OCI-LY7 (cell line): Measurements from ENCODE around the gene CACNB3. TPM values are rescaled to one million over a fixed set of nuclear protein-coding genes. Genes with fewer than 3 reads are reported as not detected.

Source experiments
- BruUV-seq: library from RNA; stranded (reverse); fragments of 400-500 nt; replicated peaks from 2 replicates; lab custom pipeline; 2021; lab: Mats Ljungman, UMichigan
- CTCF ChIA-PET: fragments of 300-600 bp; sonication (Branson Sonifier 250); formaldehyde crosslinking; loops from one replicate; lab custom pipeline; 2022; ENCODE audit warnings: antibody characterized with exemption; ENCODE audit not compliant: unreplicated experiment; lab: Charles Lee
- POLR2A ChIA-PET: fragments of 300-600 bp; sonication (Branson Sonifier 250); formaldehyde crosslinking; loops from one replicate; lab custom pipeline; 2022; ENCODE audit warnings: antibody characterized with exemption; lab: Charles Lee
- DNase-seq: peaks from one replicate; pipeline ENCODE4 v3.0.0-alpha.2; 2015; ENCODE audit warnings: low spot score
- H2AFZ ChIP-seq: fragments of 200-600 bp; sonication (generic), shearing (Covaris generic); 2 replicates; pipeline ENCODE4 v1.6.1; 2014; ENCODE audit warnings: mild to moderate bottlenecking, antibody characterized with exemption, low read length, moderate library complexity
- H3K27ac ChIP-seq: fragments of 200-600 bp; sonication (generic); 2 replicates; pipeline ENCODE4 v1.5.1; 2014; ENCODE audit warnings: mixed run types, low read depth, mild to moderate bottlenecking, moderate library complexity, low read length, inconsistent platforms; ENCODE audit not compliant: poor library complexity, severe bottlenecking
- H3K36me3 ChIP-seq: fragments of 200-600 bp; sonication (generic); 2 replicates; pipeline ENCODE4 v1.6.1; 2014; ENCODE audit warnings: mild to moderate bottlenecking, antibody characterized with exemption, low read length, moderate library complexity, mixed read lengths; ENCODE audit not compliant: insufficient read depth
- H3K4me1 ChIP-seq: fragments of 200-600 bp; sonication (generic); 2 replicates; pipeline ENCODE4 v1.5.1; 2014; ENCODE audit warnings: mild to moderate bottlenecking, low read length; ENCODE audit not compliant: insufficient read depth, poor library complexity, severe bottlenecking
- H3K4me2 ChIP-seq: fragments of 200-600 bp; sonication (generic); 2 replicates; pipeline ENCODE4 v1.6.1; 2014; ENCODE audit warnings: mild to moderate bottlenecking, low read length
- H3K4me3 ChIP-seq: fragments of 200-600 bp; sonication (generic); 2 replicates; pipeline ENCODE4 v1.5.1; 2014; ENCODE audit warnings: mild to moderate bottlenecking, low read depth, low read length; ENCODE audit not compliant: poor library complexity, severe bottlenecking
- H3K79me2 ChIP-seq: fragments of 200-600 bp; sonication (generic); 2 replicates; pipeline ENCODE4 v1.6.1; 2016; ENCODE audit warnings: low read depth, mild to moderate bottlenecking, low read length, moderate library complexity, mixed read lengths; ENCODE audit not compliant: insufficient read depth
- H3K9me2 ChIP-seq: fragments of 200-600 bp; sonication (generic); 2 replicates; pipeline ENCODE4 v1.6.1; 2016; ENCODE audit warnings: mild to moderate bottlenecking, low read length, mixed read lengths; ENCODE audit not compliant: insufficient read depth
- H3K9me3 ChIP-seq: fragments of 200-600 bp; sonication (generic); 2 replicates; pipeline ENCODE4 v1.6.1; 2014; ENCODE audit warnings: mild to moderate bottlenecking, mixed run types, low read length, mixed read lengths
- H4K20me1 ChIP-seq: fragments of 200-600 bp; sonication (generic); 2 replicates; pipeline ENCODE4 v1.6.1; 2014; ENCODE audit warnings: mild to moderate bottlenecking, antibody characterized with exemption, low read length, moderate library complexity, mixed read lengths; ENCODE audit not compliant: insufficient read depth
- CTCF ChIP-seq: fragments of 200-600 bp; sonication (generic); conservative IDR thresholded peaks from 2 replicates; pipeline ENCODE4 v1.5.1; 2014; ENCODE audit warnings: mild to moderate bottlenecking, antibody characterized with exemption, low read length, moderate library complexity, mixed read lengths
- EZH2phosphoT487 ChIP-seq: fragments of 200-600 bp; sonication (generic); IDR thresholded peaks from 2 replicates; pipeline ENCODE4 v1.6.1; 2018; ENCODE audit warnings: low read depth, borderline replicate concordance, mild to moderate bottlenecking, mixed run types, antibody characterized with exemption, low read length, moderate library complexity, mixed read lengths
- intact Hi-C: fragments of 100-400 bp; cut with micrococcal nuclease; formaldehyde crosslinking; loops from one replicate; pipeline ENCODE4 v1.10.0; 2022; ENCODE audit not compliant: unreplicated experiment
- total RNA-seq, 2 experiments: library from RNA; depleted of rRNA in 1 of 2; stranded (reverse); fragments of >200 nt in 1 of 2; shearing (Covaris generic) in 1 of 2; gene quantifications; 2 replicates each; pipeline ENCODE4 v1.2.3, GENCODE V29; 2014 to 2022

CACNB3 gene
- total RNA-seq, 2 experiments from 2014 or later, result 5.6 to 20.6 TPM

GRCh38 chr12:48851883-48852733, 33.8 kb downstream of the CACNB3 start, which contains the start of gene DDX23:
Gene DDX23 (minus strand): TSS chr12:48852163. CDS start chr12:48845782, 6,381 bp downstream.
- ChIA-PET CTCF (interaction anchor here (0.9 to 2.8 kb wide), 5 partner anchors 13 to 74 kb away, joined by 3 to 35 read pairs (median 5); partner anchors contain the start of genes FKBP11 and RND1), POLR2A (interaction anchor here (0.6 to 3.4 kb wide), 21 partner anchors 14 to 1154 kb away, joined by 3 to 36 read pairs (median 4); partner anchors contain the start of genes FKBP11 and RND1)
- peaks cover 28% of the 10 kb centered on the region for H3K36me3 ChIP-seq
- H2AFZ ChIP-seq, result peak within 1 kb of the TSS; percentile 93
- peaks cover 32% of the 10 kb centered on the region for H3K4me1 ChIP-seq
- no peak for TF ChIP-seq CTCF
- TF ChIP-seq EZH2phosphoT487, result no peak
- peaks cover 8% of the 10 kb centered on the region; the same call in 1 of the 2 replicates for H4K20me1 ChIP-seq
- DNase-seq, result peak; percentile 97
- no peaks in the 10 kb centered on the region for H3K9me2 ChIP-seq
- H3K79me2 ChIP-seq, result peaks cover 39% of the 10 kb centered on the region
- peak within 1 kb of the TSS; percentile 98 for H3K4me3 ChIP-seq
- H3K27ac ChIP-seq, result peak within 1 kb of the TSS; percentile 67
- intact Hi-C loops, result loop anchor here (2.0 to 10.0 kb wide), 4 partner anchors 37 to 983 kb away; partner anchors contain the start of gene TUBA1B
- no peaks in the 10 kb centered on the region for H3K9me3 ChIP-seq
- H3K4me2 ChIP-seq, result peak within 1 kb of the TSS; percentile 87
- BruUV-seq, result TSS peak; percentile 98

- no TSS peak for BruUV-seq
- no peaks in the 10 kb centered on the region for H3K9me2 ChIP-seq
- H3K4me3 ChIP-seq, result peak overlapping the region; percentile 98
- ChIA-PET CTCF (interaction anchor here (0.6 to 2.8 kb wide), 8 partner anchors 12 to 73 kb away, joined by 3 to 35 read pairs (median 4); partner anchors contain the start of genes FKBP11 and RND1), POLR2A (interaction anchor here (0.6 to 3.4 kb wide), 18 partner anchors 10 to 184 kb away, joined by 3 to 36 read pairs (median 4); partner anchors contain the start of genes FKBP11 and RND1)
- intact Hi-C loops, result loop anchor here (1.0 to 10.0 kb wide), 6 partner anchors 37 to 982 kb away; partner anchors contain the start of gene TUBA1B
- H3K27ac ChIP-seq, result peak overlapping the region; percentile 45
- H3K4me2 ChIP-seq, result peak overlapping the region; percentile 87
- peak; percentile 92 for DNase-seq
- H3K36me3 ChIP-seq, result peaks cover 27% of the 10 kb centered on the region
- H2AFZ ChIP-seq, result peak overlapping the region; percentile 93
- H3K4me1 ChIP-seq, result peaks cover 41% of the 10 kb centered on the region
- no peaks in the 10 kb centered on the region for H3K9me3 ChIP-seq
- TF ChIP-seq CTCF (peak; percentile 93), EZH2phosphoT487 (no peak)
- peaks cover 30% of the 10 kb centered on the region for H3K79me2 ChIP-seq
- peaks cover 8% of the 10 kb centered on the region; the same call in 1 of the 2 replicates for H4K20me1 ChIP-seq
These were observed 34.7 kb downstream of the CACNB3 start for GRCh38 chr12:48852734-48853688.
